D721Med (cell line): Measurements from ENCODE around the gene PLPP4.

ENCODE experiments used
- DNase-seq: peaks from one replicate; pipeline ENCODE4 v3.0.0; 2011; ENCODE audit warnings: low spot score; ENCODE audit not compliant: insufficient read length
- FAIRE-seq: peaks from 2 replicates; lab custom pipeline; 2011; peaks lifted over from hg19 to GRCh38; lab: Jason Lieb, UNC
- TF ChIP-seq, protein P1 (sequence below): IDR thresholded peaks from 2 replicates; pipeline ENCODE4 v1.5.1; 2012; ENCODE audit warnings: mild to moderate bottlenecking, control low read depth; ENCODE audit not compliant: insufficient read depth; ENCODE audit errors: missing control alignments

The PLPP4 gene

GRCh38 chr10:120607016-120607709 lies 150.1 kb downstream of the PLPP4 start:
- FAIRE-seq (no peak), DNase-seq (no peak)
- TF ChIP-seq, protein P1, sequence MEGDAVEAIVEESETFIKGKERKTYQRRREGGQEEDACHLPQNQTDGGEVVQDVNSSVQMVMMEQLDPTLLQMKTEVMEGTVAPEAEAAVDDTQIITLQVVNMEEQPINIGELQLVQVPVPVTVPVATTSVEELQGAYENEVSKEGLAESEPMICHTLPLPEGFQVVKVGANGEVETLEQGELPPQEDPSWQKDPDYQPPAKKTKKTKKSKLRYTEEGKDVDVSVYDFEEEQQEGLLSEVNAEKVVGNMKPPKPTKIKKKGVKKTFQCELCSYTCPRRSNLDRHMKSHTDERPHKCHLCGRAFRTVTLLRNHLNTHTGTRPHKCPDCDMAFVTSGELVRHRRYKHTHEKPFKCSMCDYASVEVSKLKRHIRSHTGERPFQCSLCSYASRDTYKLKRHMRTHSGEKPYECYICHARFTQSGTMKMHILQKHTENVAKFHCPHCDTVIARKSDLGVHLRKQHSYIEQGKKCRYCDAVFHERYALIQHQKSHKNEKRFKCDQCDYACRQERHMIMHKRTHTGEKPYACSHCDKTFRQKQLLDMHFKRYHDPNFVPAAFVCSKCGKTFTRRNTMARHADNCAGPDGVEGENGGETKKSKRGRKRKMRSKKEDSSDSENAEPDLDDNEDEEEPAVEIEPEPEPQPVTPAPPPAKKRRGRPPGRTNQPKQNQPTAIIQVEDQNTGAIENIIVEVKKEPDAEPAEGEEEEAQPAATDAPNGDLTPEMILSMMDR: no peak

DNA sequence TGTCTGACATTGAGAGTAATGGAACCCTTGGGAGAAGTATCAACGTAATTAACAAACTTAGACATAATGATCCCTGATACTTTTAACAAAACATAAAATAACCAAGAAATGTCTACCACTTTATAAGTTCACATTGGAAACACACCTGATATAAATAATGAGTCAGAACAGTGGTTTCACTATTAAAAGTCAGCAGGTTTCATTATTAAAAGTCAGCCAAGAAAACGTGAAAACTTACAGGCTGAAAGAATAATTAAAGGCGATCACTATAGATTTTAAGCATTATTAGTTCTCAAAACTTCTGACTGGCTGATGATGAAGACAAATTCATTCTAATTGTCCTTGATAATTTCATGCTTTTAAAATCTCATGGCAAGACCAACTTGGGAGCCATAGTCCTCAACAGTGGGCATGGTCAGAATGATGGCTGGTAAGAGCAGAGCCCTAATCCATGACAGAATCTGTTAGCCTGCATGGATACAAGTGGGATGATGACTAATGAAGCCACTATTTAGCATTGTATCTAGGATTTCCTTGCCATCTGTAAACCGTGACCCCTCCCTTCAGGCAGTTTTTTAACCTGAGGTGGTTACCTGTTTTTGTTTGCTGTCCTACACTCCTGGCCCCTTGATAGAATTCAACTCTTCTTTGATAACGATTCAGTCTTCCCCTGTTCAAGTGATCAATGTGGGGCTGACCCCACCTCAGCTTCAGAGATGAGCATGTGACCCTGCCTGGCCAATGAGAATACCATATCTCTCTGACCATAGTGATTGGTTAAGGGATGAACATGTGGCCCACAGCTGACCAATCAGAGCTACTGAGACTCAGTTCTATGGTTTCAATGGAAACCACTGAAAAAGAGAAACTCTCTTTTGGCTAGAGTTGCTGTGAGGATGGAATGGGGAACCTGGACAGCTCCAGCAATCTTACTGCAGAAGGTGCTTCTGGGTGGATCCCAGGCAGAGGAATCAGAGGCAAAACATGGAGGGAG lies 151.0 kb downstream of the PLPP4 start:
- FAIRE-seq (no peak), DNase-seq (no peak)
- TF ChIP-seq, protein P1: no peak

- no peak for DNase-seq
- TF ChIP-seq, protein P1: no peak
- FAIRE-seq: no peak
Observed at GRCh38 chr10:120609006-120609405, 152.0 kb downstream of the PLPP4 start.

GRCh38 chr10:120610791-120611190 lies 153.8 kb downstream of the PLPP4 start:
- FAIRE-seq (no peak), DNase-seq (no peak)
- TF ChIP-seq, protein P1: no peak

DNA sequence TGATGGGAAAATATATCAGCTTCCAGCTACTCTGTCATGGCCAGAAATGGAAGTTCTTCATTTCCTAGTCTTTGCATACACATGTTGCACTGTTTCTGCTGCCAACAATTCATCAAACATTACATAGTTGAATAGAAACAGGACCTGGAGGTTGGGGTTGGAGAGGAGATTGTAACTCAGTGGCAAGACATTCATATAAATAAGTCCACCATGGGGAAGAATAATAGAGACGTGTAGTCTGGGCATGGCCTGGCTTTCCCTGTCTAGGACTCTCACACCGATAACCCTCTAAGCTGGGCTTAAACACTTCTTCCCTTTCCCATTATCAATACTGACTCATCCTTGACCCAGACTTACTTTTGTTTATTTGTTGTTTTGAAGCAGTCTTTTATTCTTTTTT lies 155.7 kb downstream of the PLPP4 start:
- FAIRE-seq: no peak
- no peak for DNase-seq
- TF ChIP-seq, protein P1: no peak

DNA sequence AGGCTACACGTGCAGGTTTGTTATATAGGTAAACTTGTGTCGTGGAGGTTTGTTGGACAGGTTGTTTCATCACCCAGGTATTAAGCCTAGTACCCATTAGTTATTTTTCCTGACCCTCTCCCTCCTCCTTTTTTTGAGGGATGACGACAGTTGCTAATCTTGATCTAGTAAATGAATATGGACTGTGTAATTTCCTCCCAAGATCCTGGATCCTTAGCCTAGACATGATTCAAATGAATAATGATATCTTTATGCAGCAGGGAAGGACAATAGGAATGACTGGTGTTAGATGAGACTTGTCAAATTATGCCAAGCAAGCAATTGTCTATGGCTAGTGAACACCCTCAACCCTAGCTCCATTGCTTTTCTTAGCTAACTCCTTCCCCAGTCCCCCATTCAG lies 156.2 kb downstream of the PLPP4 start:
- FAIRE-seq (no peak), DNase-seq (no peak)
- TF ChIP-seq, protein P1: no peak
